ENCODE data around the gene CUL1.

The CUL1 gene

GRCh38 chr7:148761499-148762278 is 63.0 kb downstream of the CUL1 start:
- no peak for DNase-seq (ENCODE audit: low read depth, low spot score)

GRCh38 chr7:148763622-148764021 is 64.9 kb downstream of the CUL1 start:
- no peak for DNase-seq (ENCODE audit: low read depth, low spot score)

DNA sequence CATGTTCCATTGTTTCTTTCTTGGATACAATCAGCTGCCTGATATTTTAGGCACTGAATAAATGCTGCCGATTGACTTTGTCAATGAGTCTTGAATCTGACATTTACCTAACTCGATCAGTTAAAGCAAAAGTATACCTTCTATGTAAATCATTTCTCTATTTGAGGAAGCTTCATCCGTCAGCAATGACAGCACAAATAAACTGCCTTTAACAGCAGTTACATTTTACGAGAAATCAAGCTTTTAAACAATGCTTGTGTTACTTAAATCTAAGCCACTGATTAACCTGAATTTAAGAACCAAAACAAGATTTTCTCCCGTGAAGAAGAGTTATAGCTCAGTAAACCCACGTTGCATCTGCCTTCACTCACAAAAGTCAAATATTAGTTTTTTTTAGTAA is 71.3 kb downstream of the CUL1 start:
- no peak for DNase-seq (ENCODE audit: low read depth, low spot score)

- DNase-seq (ENCODE audit: low read depth, low spot score): peak; percentile 55
Observed at GRCh38 chr7:148772297-148773089, 73.8 kb downstream of the CUL1 start.

- DNase-seq (ENCODE audit: low read depth, low spot score): peak; percentile 35
Observed at GRCh38 chr7:148773334-148773733, 74.6 kb downstream of the CUL1 start.

DNA sequence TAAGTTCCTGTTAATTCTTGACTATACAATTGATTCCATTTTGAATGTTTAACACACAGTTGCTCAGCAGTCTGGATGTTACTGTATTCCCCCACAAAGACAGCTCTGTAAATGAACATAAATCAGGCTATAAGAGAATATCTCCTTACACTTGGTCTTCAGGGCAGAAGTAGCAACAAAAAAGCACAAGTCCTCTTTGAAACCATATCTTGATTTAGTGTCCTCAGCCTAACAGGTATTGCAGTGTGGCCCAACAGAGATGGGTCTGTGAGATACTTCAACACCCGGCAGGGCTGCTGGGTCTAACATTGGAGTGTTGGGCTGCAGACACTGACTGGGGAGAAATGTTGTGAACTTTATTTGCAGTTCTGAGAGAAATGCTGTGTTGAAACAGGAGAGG is 75.8 kb downstream of the CUL1 start:
- no peak for DNase-seq (ENCODE audit: low read depth, low spot score)

DNA sequence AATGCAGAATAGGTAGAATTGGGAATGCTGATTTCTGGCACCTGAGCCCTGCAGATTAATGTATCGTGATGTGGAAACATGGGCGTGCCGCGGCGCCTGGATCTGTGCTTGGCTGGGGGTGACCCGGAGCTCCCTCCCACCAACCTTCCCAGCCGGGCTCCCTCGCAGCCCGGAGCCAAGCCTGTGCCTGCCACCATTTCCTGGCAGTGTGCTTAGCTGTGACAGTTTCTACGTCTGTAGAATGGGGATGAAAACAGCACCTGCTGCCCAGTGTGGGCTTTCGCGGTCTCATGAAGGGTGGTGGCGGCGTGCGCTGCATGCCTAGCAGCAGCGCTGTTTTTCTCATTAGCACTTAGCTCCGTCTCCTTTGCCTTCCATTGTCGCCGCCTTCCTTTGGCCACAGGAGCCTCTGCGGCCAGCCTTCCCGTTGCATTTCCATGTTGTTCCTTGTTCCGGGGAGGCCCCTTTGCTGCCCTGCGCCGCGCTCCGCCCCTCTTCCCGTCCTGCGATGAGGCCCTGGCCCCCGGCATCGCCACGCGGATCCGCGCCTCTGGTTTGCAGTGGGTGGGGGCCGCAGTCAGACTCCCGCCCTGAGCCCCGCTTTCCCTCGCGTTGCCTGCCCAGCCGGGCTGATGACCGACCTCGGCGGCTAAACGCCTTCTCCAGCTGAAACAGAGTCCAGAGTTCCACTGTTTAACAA is 84.2 kb downstream of the CUL1 start:
- DNase-seq (ENCODE audit: low read depth, low spot score): no peak

DNA sequence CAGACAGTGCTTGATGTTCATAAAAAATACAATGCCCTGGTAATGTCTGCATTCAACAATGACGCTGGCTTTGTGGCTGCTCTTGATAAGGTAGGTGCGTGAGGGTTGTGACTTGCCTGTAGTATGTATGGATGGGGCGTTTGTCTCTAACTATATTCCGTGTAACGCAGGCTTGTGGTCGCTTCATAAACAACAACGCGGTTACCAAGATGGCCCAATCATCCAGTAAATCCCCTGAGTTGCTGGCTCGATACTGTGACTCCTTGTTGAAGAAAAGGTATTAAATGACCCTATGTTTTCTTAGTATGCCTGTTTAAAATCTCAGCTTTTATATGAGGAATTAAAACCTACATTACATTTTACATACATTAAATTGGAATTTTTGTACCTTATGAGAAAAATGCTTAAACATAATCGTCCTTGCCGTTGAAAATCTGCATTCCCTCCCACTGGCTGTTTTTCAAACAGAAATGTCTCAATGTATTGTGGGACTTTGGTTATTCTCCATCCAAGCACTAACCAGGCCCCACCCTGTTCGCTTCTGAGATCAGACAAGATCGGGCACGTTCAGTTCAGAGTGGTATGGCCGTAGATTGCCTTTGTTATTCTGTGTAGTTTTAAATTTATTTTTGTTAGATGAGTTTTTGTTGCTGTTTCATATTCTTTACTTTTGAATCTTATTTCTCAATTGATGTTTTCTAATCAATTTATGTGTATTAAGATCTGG is 85.3 kb downstream of the CUL1 start:
- DNase-seq (ENCODE audit: low read depth, low spot score): no peak

GRCh38 chr7:148787571-148788295 is 89.0 kb downstream of the CUL1 start:
- DNase-seq (ENCODE audit: low read depth, low spot score): no peak

DNA sequence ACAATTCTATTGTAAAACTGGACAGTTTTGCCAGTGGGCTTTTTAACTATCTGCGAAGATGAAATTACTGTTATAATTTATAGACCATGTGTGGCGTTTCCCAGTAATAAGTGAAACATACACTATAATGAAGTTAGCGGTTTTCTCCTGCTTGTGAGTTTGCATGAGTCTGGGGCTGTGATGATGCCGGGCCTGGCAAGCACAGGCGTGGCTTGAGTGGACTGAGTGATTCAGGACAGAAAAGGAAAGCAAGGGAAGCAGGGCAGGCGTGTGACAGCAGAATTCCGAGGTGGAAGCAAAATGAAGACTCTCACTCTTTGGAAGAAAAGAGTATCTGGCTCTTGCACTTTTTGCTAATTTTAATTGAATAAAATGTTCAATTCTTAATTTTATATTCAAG is 90.5 kb downstream of the CUL1 start:
- DNase-seq (ENCODE audit: low read depth, low spot score): no peak

GRCh38 chr7:148790131-148790726 is 91.5 kb downstream of the CUL1 start:
- DNase-seq (ENCODE audit: low read depth, low spot score): no peak

- DNase-seq (ENCODE audit: low read depth, low spot score): no peak
Observed at GRCh38 chr7:148790850-148791249, 92.1 kb downstream of the CUL1 start.

DNA sequence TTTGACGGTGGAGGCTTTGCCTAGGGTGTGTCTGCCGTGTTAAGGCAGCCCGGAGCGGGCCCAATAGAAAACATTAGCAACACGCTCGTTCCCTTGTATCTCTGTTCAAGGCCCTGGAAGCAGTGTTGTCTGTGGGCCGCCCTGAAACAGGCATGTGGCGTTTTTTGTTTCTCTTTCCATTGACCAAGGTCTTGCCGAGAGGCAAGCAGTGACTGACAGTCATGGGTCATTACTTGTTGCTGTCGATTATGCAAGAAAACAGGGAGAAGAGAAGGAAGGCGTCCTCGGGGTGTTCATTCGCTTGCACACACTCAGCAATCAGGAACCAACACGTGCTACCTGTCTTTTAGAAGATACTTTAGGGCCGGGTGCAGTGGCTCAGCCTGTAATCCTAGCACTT is 92.8 kb downstream of the CUL1 start:
- DNase-seq (ENCODE audit: low read depth, low spot score): no peak

- no peak for DNase-seq (ENCODE audit: low read depth, low spot score)
Observed at GRCh38 chr7:148793590-148793989, 94.9 kb downstream of the CUL1 start.

GRCh38 chr7:148794476-148794875 is 95.8 kb downstream of the CUL1 start:
- DNase-seq (ENCODE audit: low read depth, low spot score): no peak

DNA sequence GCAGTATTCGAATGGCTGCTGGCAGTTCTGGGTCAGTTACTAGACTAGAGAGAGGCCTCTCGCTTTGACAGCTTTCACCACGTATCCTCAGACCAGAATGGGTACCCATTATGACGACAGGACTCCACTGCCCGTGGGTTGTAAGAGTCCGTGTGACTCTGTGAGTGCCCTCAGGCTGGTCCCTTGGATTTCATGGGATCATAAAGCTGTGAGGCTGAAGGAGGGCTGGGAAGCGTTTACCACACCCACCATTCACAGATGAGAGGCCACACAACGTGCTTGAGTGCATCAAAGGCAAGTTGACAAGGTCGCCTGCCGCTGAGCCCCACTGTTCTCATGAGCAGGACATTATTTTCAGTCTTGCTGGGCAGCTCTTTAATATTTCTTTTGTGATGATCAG is 98.1 kb downstream of the CUL1 start:
- no peak for DNase-seq (ENCODE audit: low read depth, low spot score)

- DNase-seq (ENCODE audit: low read depth, low spot score): no peak
Observed at GRCh38 chr7:148799893-148800555, 101.3 kb downstream of the CUL1 start.

- no peak for DNase-seq (ENCODE audit: low read depth, low spot score)
Observed at GRCh38 chr7:148800677-148801076, 102.0 kb downstream of the CUL1 start.

DNA sequence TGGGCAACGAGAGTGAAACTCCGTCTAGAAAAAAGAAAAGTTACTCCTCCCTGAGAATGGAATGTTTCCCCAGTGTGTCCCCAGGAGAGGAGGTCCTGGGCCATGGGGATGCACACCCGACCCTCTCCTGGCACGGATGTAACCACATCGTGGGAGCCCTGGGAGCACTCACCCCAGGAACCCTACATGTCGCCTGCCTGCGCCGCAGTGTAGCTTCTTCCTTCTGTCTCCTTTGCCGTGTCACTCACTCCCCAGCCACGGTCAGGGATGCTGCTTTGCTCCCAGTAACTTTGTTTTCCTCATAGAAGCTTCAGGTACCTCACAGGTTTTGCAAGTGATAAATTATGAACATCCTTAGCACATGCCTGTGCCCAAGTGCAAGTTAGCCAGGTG is 103.4 kb downstream of the CUL1 start:
- DNase-seq (ENCODE audit: low read depth, low spot score): no peak

GRCh38 chr7:148803094-148803493 is 104.4 kb downstream of the CUL1 start:
- no peak for DNase-seq (ENCODE audit: low read depth, low spot score)

Measured in smooth muscle cell of the brain vasculature (primary cell).